Pancreas (tissue), 10 donors: ENCODE data around the gene DOCK1. TPM values are rescaled to one million over a fixed set of nuclear protein-coding genes. Genes with fewer than 3 reads are reported as not detected.
A peak's percentile ranks its signal among the peaks of the same experiment; 100 is the strongest.

Source experiments
- ATAC-seq, 4 donors: fragments of 200-7000 bp; cut with Tn5 transposase; one replicate each; pipeline versions ENCODE4 v1.8.0 to v1.9.1; 2020; ENCODE audit warnings: mild to moderate bottlenecking in 4 of 4, moderate library complexity in 4 of 4
- DNase-seq, 6 donors: peaks; one replicate each; pipeline ENCODE4 v3.0.0-alpha.2; 2020
- FAIRE-seq: peaks from 2 replicates; lab custom pipeline; 2012; peaks lifted over from hg19 to GRCh38; lab: Jason Lieb, UNC
- H3K27ac ChIP-seq, 4 donors: fragments of 200-600 bp; sonication (generic); 1 replicate in 3 of 4; 2 replicates in 1 of 4; pipeline versions ENCODE4 v1.5.0 to v1.8.0; 2020
- H3K27me3 ChIP-seq, 4 donors: fragments of 200-600 bp; one replicate each; pipeline ENCODE4 v1.8.0; 2021
- H3K36me3 ChIP-seq, 3 donors: fragments of 200-600 bp; sonication (generic) in 1 of 3; one replicate each; pipeline versions ENCODE4 v1.5.0 to v1.8.0; 2020 to 2021
- H3K4me1 ChIP-seq, 3 donors: fragments of 200-600 bp; one replicate each; pipeline ENCODE4 v1.8.0; 2021
- H3K4me3 ChIP-seq, 4 donors: fragments of 200-600 bp; sonication (generic) in 2 of 4; one replicate each; pipeline versions ENCODE4 v1.5.0 to v1.8.0; 2020 to 2021
- H3K9me3 ChIP-seq, 4 donors: fragments of 200-600 bp; one replicate each; pipeline ENCODE4 v1.8.0; 2021
- WGBS, 2 donors: extraction: QIAGEN DNeasy Blood & Tissue Kit; methylation state at CpG; one replicate each; pipeline ENCODE4 v1.1.7; 2013; 5-methylcytosine and 5-hydroxymethylcytosine counted together
- intact Hi-C, 3 donors: fragments of 100-400 bp; cut with DNase I; formaldehyde crosslinking; loops; one replicate each; pipeline versions ENCODE4 v1.11.1 to v1.14.2; 2022
- polyA plus RNA-seq, 2 donors: library from polyadenylated mRNA; stranded (reverse); fragments of 200-250 nt; gene quantifications; one replicate each; pipeline ENCODE4 v1.2.3, GENCODE V29; 2013
- total RNA-seq, 6 donors: library from RNA; stranded (reverse); fragmentation: NEBNext Ultra II Directional in 4 of 6; extraction: Animal tissue kit (Norgen Biotek cat#: 25700) in 4 of 6; gene quantifications; one replicate each; pipeline versions ENCODE4 v1.2.1 to v1.2.4, GENCODE V29; 2021 to 2023
- TF ChIP-seq, protein P1 (sequence below), 4 donors: fragments of 200-600 bp; sonication (generic) in 3 of 4; IDR thresholded peaks; one replicate each; pipeline versions ENCODE4 v1.5.0 to v1.8.0; 2021; ENCODE audit warnings: antibody characterized with exemption in 4 of 4
- donor health status: healthy with polysubstance abuse.
- donor health status: DM: no; HTN: no; CAD: no; lungs with moderate emphysema.
- donor health status: DM: no; HTN: no; CAD: no.
- donor health status: control.
- donor health status: control.
- donor health status: Bipolar disorder and iron deficiency.
- donor health status: DM: yes; HTN: yes; CAD: no.
- donor health status: DM: no; HTN: no; CAD: no.
- donor health status: DM: no; HTN: no; CAD: no.
- donor health status: DM: yes; HTN: yes; CAD: no.

DOCK1 gene
- total and polyA plus RNA-seq, 8 donors = 12.1 to 38.6 (median 24.2) TPM

DNA sequence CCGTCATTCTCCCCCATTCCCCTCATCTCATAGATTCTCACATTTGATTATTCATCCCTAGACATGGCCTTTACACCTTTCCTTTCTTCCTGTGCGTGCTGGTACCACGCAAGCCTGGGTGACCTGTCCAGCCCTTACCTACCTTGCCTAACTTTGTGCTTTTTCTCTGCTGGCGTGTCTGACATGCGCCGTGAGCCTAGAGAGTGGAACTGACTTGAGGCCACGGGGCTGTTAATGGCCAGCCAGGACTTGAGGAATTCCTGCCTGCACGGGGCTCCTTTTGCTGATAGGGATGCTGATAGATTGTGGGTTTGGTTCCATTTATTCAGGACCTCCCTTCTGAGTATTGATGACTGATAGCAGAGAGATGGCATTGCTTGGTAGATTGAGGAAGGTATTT lies 134.2 kb downstream of the DOCK1 start:
- WGBS, 2 donors = 95 to 97% methylated on average over 8 of the region's 8 CpGs
- intact Hi-C loops = no loop called here
- ATAC-seq (no peak), DNase-seq (no peak), FAIRE-seq (no peak)
- Histone ChIP-seq H3K27me3 (no peaks in the 10 kb centered on the region), H3K4me3 (no peak overlapping the region), H3K9me3 (no peaks in the 10 kb centered on the region), H3K4me1 (peaks cover 0 to 6% (median 0%) of the 10 kb centered on the region in 3 donors), H3K27ac (no peak overlapping the region), H3K36me3 (peaks cover 0 to 17% (median 0%) of the 10 kb centered on the region in 3 donors)
- TF ChIP-seq, protein P1, sequence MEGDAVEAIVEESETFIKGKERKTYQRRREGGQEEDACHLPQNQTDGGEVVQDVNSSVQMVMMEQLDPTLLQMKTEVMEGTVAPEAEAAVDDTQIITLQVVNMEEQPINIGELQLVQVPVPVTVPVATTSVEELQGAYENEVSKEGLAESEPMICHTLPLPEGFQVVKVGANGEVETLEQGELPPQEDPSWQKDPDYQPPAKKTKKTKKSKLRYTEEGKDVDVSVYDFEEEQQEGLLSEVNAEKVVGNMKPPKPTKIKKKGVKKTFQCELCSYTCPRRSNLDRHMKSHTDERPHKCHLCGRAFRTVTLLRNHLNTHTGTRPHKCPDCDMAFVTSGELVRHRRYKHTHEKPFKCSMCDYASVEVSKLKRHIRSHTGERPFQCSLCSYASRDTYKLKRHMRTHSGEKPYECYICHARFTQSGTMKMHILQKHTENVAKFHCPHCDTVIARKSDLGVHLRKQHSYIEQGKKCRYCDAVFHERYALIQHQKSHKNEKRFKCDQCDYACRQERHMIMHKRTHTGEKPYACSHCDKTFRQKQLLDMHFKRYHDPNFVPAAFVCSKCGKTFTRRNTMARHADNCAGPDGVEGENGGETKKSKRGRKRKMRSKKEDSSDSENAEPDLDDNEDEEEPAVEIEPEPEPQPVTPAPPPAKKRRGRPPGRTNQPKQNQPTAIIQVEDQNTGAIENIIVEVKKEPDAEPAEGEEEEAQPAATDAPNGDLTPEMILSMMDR (IDR thresholded peaks at IDR 0.05) = no peak

DNA sequence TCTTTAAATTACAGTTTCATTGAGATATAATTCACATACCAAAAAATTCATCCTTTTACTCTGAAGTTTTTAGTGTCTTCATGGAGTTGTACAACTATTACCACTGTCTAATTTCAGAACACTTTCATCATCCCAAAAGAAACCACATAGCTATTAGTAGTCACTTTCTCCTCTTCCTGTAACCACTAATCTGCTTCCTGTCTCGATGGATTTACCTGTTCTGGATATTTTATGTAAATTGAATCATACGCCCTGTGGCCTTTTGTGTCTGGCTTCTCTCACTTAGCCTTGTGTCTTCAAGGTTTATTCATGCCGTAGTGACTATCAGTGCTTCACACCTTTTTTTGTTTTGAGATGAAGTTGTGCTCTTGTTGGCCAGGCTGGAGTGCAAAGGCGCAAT lies 135.5 kb downstream of the DOCK1 start:
- TF ChIP-seq, protein P1 (IDR thresholded peaks at IDR 0.05) = no peak
- peaks cover 0 to 17% (median 0%) of the 10 kb centered on the region in 3 donors for H3K36me3 ChIP-seq
- H3K27ac ChIP-seq = no peak overlapping the region
- ATAC-seq (no peak), FAIRE-seq (no peak), DNase-seq (no peak)
- peaks cover 0 to 6% (median 0%) of the 10 kb centered on the region in 3 donors for H3K4me1 ChIP-seq
- intact Hi-C loops = no loop called here
- no peaks in the 10 kb centered on the region for H3K27me3 ChIP-seq
- no peak overlapping the region for H3K4me3 ChIP-seq
- WGBS, 2 donors = 82% methylated on average over 4 of the region's 4 CpGs
- no peaks in the 10 kb centered on the region for H3K9me3 ChIP-seq

DNA sequence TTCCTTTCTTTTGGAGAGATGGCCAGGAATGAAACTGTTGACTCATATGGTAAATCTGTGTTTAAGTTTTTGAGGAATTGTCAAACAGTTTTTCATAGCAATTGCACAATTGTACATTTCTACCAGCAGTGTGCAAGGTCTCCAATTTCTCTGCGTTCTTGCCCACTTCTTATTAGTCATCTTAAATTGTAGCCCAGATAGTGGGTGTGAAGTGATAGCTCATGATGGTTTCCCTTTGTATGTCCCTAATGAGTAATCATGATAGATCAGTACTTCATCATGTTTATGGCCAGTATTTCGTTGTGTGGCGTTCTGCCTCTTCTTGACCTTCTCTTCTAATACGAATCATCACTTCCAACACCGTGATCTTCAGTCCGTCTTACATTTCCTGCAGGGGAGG lies 136.3 kb downstream of the DOCK1 start:
- Histone ChIP-seq H3K9me3 (no peaks in the 10 kb centered on the region), H3K4me1 (peaks cover 0 to 6% (median 0%) of the 10 kb centered on the region in 3 donors), H3K27ac (no peak overlapping the region), H3K27me3 (no peaks in the 10 kb centered on the region), H3K4me3 (no peak overlapping the region), H3K36me3 (peaks cover 0 to 17% (median 0%) of the 10 kb centered on the region in 3 donors)
- WGBS, 2 donors = 84 to 88% methylated on average over 6 of the region's 6 CpGs
- DNase-seq (no peak), ATAC-seq (no peak), FAIRE-seq (no peak)
- intact Hi-C loops = no loop called here
- TF ChIP-seq, protein P1 (IDR thresholded peaks at IDR 0.05) = no peak

DNA sequence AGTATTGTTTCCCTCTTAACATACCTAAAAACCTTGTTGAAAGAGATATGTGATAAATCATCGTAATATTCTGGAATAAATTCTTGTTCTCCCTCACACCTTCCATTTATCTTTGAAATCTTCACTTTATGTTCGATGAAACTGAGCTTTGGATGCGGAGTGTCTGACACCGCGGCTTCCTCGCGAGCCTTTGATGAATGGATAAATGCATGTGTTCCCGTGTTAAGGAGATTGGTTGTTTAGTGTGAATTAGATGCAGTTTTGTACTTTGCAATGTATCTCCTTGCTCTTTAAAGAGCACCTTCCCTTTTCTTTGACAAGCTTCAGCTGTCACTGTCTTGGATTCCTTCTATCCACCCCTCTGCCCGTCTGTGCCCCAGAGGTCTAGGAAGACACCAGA lies 138.1 kb downstream of the DOCK1 start:
- TF ChIP-seq, protein P1 (IDR thresholded peaks at IDR 0.05) = no peak
- no peak for FAIRE-seq
- H3K4me1 ChIP-seq = peaks cover 0 to 6% (median 0%) of the 10 kb centered on the region in 3 donors
- 92 to 93% methylated on average over 9 of the region's 9 CpGs for WGBS, 2 donors
- H3K27me3 ChIP-seq = no peaks in the 10 kb centered on the region
- no peak for DNase-seq
- H3K9me3 ChIP-seq = no peaks in the 10 kb centered on the region
- H3K27ac ChIP-seq = no peak overlapping the region
- intact Hi-C loops = no loop called here
- H3K36me3 ChIP-seq = peaks cover 0 to 11% (median 0%) of the 10 kb centered on the region in 3 donors
- no peak overlapping the region for H3K4me3 ChIP-seq
- no peak for ATAC-seq

DNA sequence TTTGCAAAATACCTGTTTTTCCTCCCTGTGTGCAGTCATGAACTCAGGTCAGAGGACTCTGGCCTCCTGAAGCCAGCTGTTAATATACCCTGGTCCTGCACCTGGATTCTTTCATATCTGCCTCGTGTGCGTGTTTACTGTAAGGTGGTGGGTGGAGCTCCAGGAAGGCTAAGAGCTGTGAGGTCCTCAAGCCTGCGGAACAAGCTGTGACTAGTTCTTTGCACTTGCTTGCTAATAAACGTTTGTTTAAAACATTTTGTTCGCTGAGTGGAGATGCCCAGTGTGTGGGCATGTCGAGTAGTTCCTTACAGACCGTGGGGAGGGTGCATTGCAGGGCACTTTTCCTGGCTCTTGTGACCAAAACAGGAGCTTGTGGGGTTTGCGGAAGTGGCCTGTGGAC lies 139.0 kb downstream of the DOCK1 start:
- peak overlapping the region in 1 of 4 donors; percentile 7 for H3K27ac ChIP-seq
- H3K27me3 ChIP-seq = no peaks in the 10 kb centered on the region
- peak; percentile 95 to 99 (median 97) for ATAC-seq
- no peak overlapping the region for H3K4me3 ChIP-seq
- peak in 4 of 6 donors; percentile 50 to 76 (median 64) for DNase-seq
- intact Hi-C loops = no loop called here
- peaks cover 0 to 6% (median 0%) of the 10 kb centered on the region in 3 donors for H3K4me1 ChIP-seq
- no peak for FAIRE-seq
- H3K9me3 ChIP-seq = no peaks in the 10 kb centered on the region
- peaks cover 0 to 5% (median 0%) of the 10 kb centered on the region in 3 donors for H3K36me3 ChIP-seq
- TF ChIP-seq, protein P1 (IDR thresholded peaks at IDR 0.05) = no peak
- WGBS, 2 donors = 39 to 46% methylated on average over 8 of the region's 8 CpGs
